Keratinocyte (primary cell): ENCODE results near the gene PDGFB. TPM values are rescaled to one million over a fixed set of nuclear protein-coding genes. Genes with fewer than 3 reads are reported as not detected.

ENCODE experiments used
- DNase-seq: peaks from one replicate; pipeline ENCODE4 v3.0.0-alpha.2; 2011; ENCODE audit warnings: low read depth, missing footprints, low spot score
- FAIRE-seq: peaks from 2 replicates; lab custom pipeline; 2011; peaks lifted over from hg19 to GRCh38; lab: Jason Lieb, UNC
- H2AFZ ChIP-seq: 2 replicates; pipeline ENCODE4 v1.6.0; 2012; ENCODE audit warnings: low read length, control low read depth, inconsistent platforms; ENCODE audit not compliant: control insufficient read depth
- H3K27ac ChIP-seq: 2 replicates; pipeline ENCODE4 v1.5.1; 2011; ENCODE audit warnings: low read length; ENCODE audit not compliant: control insufficient read depth, insufficient read depth
- H3K27me3 ChIP-seq: 3 replicates; pipeline ENCODE4 v1.6.0; 2011; ENCODE audit warnings: low read length; ENCODE audit not compliant: control insufficient read depth, insufficient read depth; ENCODE audit errors: extremely low read depth
- H3K36me3 ChIP-seq, 2 experiments: 2 replicates in 1 of 2; 3 replicates in 1 of 2; pipeline ENCODE4 v1.5.1; 2011; ENCODE audit warnings: low read length in 2 of 2, mild to moderate bottlenecking in 1 of 2; ENCODE audit not compliant: control insufficient read depth in 2 of 2, insufficient read depth in 2 of 2; ENCODE audit errors: extremely low read depth in 1 of 2
- H3K4me1 ChIP-seq: 3 replicates; pipeline ENCODE4 v1.5.1; 2011; ENCODE audit warnings: low read length; ENCODE audit not compliant: control insufficient read depth, insufficient read depth; ENCODE audit errors: extremely low read depth
- H3K4me2 ChIP-seq: 3 replicates; pipeline ENCODE4 v1.6.0; 2011; ENCODE audit warnings: low read depth, low read length; ENCODE audit not compliant: control insufficient read depth, insufficient read depth; ENCODE audit errors: extremely low read depth
- H3K4me3 ChIP-seq, 3 experiments: fragments of 200-600 bp in 1 of 3; sonication (generic) in 1 of 3; 2 replicates in 2 of 3; 3 replicates in 1 of 3; pipeline ENCODE4 v1.5.1; 2011 to 2016; ENCODE audit warnings: low read length in 3 of 3, mild to moderate bottlenecking in 3 of 3, control low read depth in 2 of 3, inconsistent platforms in 1 of 3, low read depth in 1 of 3, mixed read lengths in 1 of 3, mixed run types in 1 of 3, moderate library complexity in 1 of 3; ENCODE audit not compliant: control insufficient read depth in 2 of 3, insufficient read depth in 2 of 3; ENCODE audit errors: extremely low read depth in 1 of 3
- H3K79me2 ChIP-seq: 2 replicates; pipeline ENCODE4 v1.6.0; 2012; ENCODE audit warnings: low read length; ENCODE audit not compliant: control insufficient read depth, insufficient read depth
- H3K9ac ChIP-seq: 3 replicates; pipeline ENCODE4 v1.6.0; 2011; ENCODE audit warnings: low read length; ENCODE audit not compliant: control insufficient read depth, insufficient read depth; ENCODE audit errors: extremely low read depth
- H3K9me1 ChIP-seq: 3 replicates; pipeline ENCODE4 v1.6.0; 2011; ENCODE audit warnings: low read length; ENCODE audit not compliant: control insufficient read depth, insufficient read depth; ENCODE audit errors: extremely low read depth
- H3K9me3 ChIP-seq: 2 replicates; pipeline ENCODE4 v1.5.1; 2012; ENCODE audit warnings: low read depth, low read length; ENCODE audit not compliant: control insufficient read depth
- H4K20me1 ChIP-seq: 3 replicates; pipeline ENCODE4 v1.6.0; 2011; ENCODE audit warnings: low read length; ENCODE audit not compliant: control insufficient read depth, insufficient read depth; ENCODE audit errors: extremely low read depth
- EZH2 ChIP-seq: IDR thresholded peaks from one replicate; pipeline ENCODE4 v1.6.1; 2012; ENCODE audit warnings: inconsistent platforms, mild to moderate bottlenecking, low read length, moderate library complexity
- dilution Hi-C: fragments of 300-500 bp; cut with MboI; formaldehyde crosslinking; loops from one replicate; pipeline ENCODE4 v1.7.0; 2020; ENCODE audit warnings: low sequenced_read_pairs; ENCODE audit not compliant: extremely low pct_ligation_motif_present
- polyA plus RNA-seq, 5 experiments: library from polyadenylated mRNA; depleted of rRNA in 3 of 5; stranded (reverse) in 3 of 5; stranded (forward) in 1 of 5; unstranded in 1 of 5; fragments of >200 nt; gene quantifications; 1 replicate in 1 of 5; 2 replicates in 3 of 5; 3 replicates in 1 of 5; pipeline versions ENCODE4 v1.2.1 to v1.2.3, GENCODE V29; 2011 to 2012; ENCODE audit warnings: missing spikeins in 2 of 5, low read depth in 1 of 5, low replicate concordance in 1 of 5
- TF ChIP-seq, protein P1 (sequence below), 3 experiments: IDR thresholded peaks in 1 of 3; conservative IDR thresholded peaks in 1 of 3; optimal IDR thresholded peaks in 1 of 3; 2 replicates in 2 of 3; 3 replicates in 1 of 3; pipeline versions ENCODE3 to v1.5.1; 2011; ENCODE audit warnings: low read length in 3 of 3, mild to moderate bottlenecking in 3 of 3, moderate library complexity in 2 of 3, control low read depth in 1 of 3, inconsistent platforms in 1 of 3; ENCODE audit not compliant: insufficient read depth in 2 of 3; ENCODE audit errors: extremely low read depth in 1 of 3

The PDGFB gene
- polyA plus RNA-seq, 1 donor (not counting 4 experiments of a cell fraction or from before 2014, with no cell fraction given): 6.0 TPM

DNA sequence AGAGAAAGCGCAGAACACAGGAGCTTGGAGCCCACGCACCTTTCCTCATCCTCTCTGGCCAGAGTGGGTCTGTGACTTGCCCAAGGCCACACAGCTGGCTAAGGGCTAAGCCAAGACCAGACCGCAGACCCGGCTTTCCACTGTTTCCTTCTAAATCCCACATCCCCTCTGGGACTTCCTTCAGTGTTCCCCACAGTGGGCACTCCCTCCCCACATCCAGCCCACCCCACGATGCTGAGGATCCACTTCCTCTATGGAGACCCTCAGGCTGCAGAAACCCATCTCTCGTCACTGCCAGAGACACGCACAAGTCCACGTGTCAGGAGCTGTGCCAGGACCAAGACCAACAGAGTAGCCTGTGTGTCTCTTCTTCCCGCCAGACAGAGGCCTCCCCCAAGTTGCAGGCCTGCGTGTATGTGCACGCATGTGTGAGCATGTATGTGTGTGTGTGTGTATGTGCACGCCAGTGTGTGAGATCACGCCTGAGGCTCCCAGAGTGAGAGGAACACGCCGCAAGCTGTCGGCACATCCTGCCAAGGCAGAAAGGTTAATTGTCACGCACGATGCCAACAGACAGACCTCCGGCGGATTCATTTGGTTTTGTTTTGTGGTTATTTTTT, 21.6 kb downstream of the PDGFB start:
- peaks cover 19% of the 10 kb centered on the region for H3K4me1 ChIP-seq
- no peaks in the 10 kb centered on the region for H3K79me2 ChIP-seq
- FAIRE-seq: peak; percentile 66
- H3K27ac ChIP-seq: no peak overlapping the region
- H3K4me2 ChIP-seq: no peak overlapping the region
- TF ChIP-seq EZH2: no peak
- TF ChIP-seq, protein P1, sequence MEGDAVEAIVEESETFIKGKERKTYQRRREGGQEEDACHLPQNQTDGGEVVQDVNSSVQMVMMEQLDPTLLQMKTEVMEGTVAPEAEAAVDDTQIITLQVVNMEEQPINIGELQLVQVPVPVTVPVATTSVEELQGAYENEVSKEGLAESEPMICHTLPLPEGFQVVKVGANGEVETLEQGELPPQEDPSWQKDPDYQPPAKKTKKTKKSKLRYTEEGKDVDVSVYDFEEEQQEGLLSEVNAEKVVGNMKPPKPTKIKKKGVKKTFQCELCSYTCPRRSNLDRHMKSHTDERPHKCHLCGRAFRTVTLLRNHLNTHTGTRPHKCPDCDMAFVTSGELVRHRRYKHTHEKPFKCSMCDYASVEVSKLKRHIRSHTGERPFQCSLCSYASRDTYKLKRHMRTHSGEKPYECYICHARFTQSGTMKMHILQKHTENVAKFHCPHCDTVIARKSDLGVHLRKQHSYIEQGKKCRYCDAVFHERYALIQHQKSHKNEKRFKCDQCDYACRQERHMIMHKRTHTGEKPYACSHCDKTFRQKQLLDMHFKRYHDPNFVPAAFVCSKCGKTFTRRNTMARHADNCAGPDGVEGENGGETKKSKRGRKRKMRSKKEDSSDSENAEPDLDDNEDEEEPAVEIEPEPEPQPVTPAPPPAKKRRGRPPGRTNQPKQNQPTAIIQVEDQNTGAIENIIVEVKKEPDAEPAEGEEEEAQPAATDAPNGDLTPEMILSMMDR (optimal IDR thresholded peaks at IDR 0.05 in 1 of 3, IDR thresholded peaks at IDR 0.05 in 1 of 3, conservative IDR thresholded peaks at IDR 0.05 in 1 of 3; ENCODE audit: extremely low read depth in 1 of 3, insufficient read depth in 2 of 3, low read length in 3 of 3): no peak
- H3K36me3 ChIP-seq: peaks cover 26 to 27% of the 10 kb centered on the region in 2 experiments
- no peak overlapping the region for H3K9ac ChIP-seq
- H3K27me3 ChIP-seq: no peaks in the 10 kb centered on the region
- DNase-seq: no peak
- H3K9me3 ChIP-seq: no peaks in the 10 kb centered on the region
- no peak overlapping the region for H2AFZ ChIP-seq
- no peak overlapping the region for H3K4me3 ChIP-seq
- H3K9me1 ChIP-seq: no peaks in the 10 kb centered on the region
- dilution Hi-C loops: no loop called here
- no peaks in the 10 kb centered on the region for H4K20me1 ChIP-seq

DNA sequence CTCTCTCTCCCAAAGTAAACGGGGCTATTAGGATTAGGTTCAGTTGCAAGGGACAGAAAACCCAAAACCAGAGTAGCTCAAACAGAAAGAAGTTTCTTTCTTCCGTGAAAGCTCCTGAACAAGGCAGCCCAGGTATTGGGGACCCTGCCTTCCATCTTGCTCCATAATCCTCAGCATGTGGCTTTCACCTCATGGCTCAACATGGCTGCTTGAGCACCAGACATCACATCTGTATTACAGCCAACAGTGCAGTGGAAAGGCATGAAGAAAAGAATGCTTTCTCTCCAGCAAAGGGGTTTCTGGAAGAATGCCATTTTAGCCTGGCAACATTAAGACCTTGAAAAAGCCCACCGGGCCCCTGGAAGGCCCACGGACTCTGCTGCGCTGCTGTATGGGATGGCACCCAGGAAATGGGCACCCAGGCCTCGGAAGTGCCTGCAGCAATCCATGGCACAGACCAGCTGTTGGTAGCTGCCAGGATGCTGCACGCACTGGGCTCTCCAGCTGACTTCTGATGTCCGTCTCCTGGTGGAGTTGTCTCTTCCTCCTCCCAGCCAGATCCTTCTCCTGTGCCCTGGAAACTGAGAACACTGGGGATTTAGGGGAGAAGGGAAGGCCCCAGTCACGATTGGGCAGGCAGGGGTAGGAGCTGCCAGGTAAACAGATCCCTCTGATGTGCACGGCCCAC, 22.6 kb downstream of the PDGFB start:
- no peaks in the 10 kb centered on the region for H3K27me3 ChIP-seq
- H3K79me2 ChIP-seq: no peaks in the 10 kb centered on the region
- H3K27ac ChIP-seq: no peak overlapping the region
- DNase-seq (no peak), FAIRE-seq (no peak)
- no peak overlapping the region for H3K4me3 ChIP-seq
- TF ChIP-seq, protein P1 (optimal IDR thresholded peaks at IDR 0.05 in 1 of 3, IDR thresholded peaks at IDR 0.05 in 1 of 3, conservative IDR thresholded peaks at IDR 0.05 in 1 of 3; ENCODE audit: extremely low read depth in 1 of 3, insufficient read depth in 2 of 3, low read length in 3 of 3): no peak
- no peak for TF ChIP-seq EZH2
- H4K20me1 ChIP-seq: no peaks in the 10 kb centered on the region
- no peak overlapping the region for H2AFZ ChIP-seq
- dilution Hi-C loops: no loop called here
- H3K36me3 ChIP-seq: peaks cover 23 to 26% of the 10 kb centered on the region in 2 experiments
- no peaks in the 10 kb centered on the region for H3K9me3 ChIP-seq
- H3K9me1 ChIP-seq: no peaks in the 10 kb centered on the region
- no peak overlapping the region for H3K4me2 ChIP-seq
- H3K4me1 ChIP-seq: peaks cover 19% of the 10 kb centered on the region
- H3K9ac ChIP-seq: no peak overlapping the region
